GM23338 (cell line): ENCODE measurements around the gene CDON. TPM values are rescaled to one million over a fixed set of nuclear protein-coding genes. Genes with fewer than 3 reads are reported as not detected.
A peak's percentile ranks its signal among the peaks of the same experiment; 100 is the strongest.

Experiments used
- ATAC-seq: fragments of 200-7000 bp; cut with Tn5 transposase; 3 replicates; pipeline ENCODE4 v1.9.1; 2020
- DNase-seq: peaks from one replicate; pipeline ENCODE4 v3.0.0-alpha.2; 2015; ENCODE audit warnings: low spot score
- H2AFZ ChIP-seq: fragments of 200-600 bp; sonication (generic); 2 replicates; pipeline ENCODE4 v1.8.0; 2016; ENCODE audit warnings: antibody characterized with exemption, mild to moderate bottlenecking, moderate library complexity
- H3F3A ChIP-seq: fragments of 200-600 bp; sonication (generic); replicated peaks from 2 replicates; pipeline ENCODE4 v1.8.0; 2017; ENCODE audit warnings: antibody characterized with exemption, mixed run types, low read depth
- H3K27ac ChIP-seq: fragments of 200-600 bp; sonication (generic); 2 replicates; pipeline ENCODE4 v1.6.1; 2016; ENCODE audit warnings: low read depth
- H3K27me3 ChIP-seq: fragments of 200-600 bp; sonication (generic); 2 replicates; pipeline ENCODE4 v1.8.0; 2016; ENCODE audit warnings: mild to moderate bottlenecking, mixed run types, moderate library complexity; ENCODE audit not compliant: insufficient read depth
- H3K36me3 ChIP-seq: fragments of 200-600 bp; sonication (generic); 2 replicates; pipeline ENCODE4 v1.8.0; 2016; ENCODE audit warnings: mild to moderate bottlenecking; ENCODE audit not compliant: insufficient read depth
- H3K4me1 ChIP-seq: fragments of 200-600 bp; sonication (generic); 2 replicates; pipeline ENCODE4 v1.8.0; 2016; ENCODE audit warnings: mild to moderate bottlenecking, moderate library complexity; ENCODE audit not compliant: insufficient read depth
- H3K4me2 ChIP-seq: fragments of 200-600 bp; sonication (generic); 2 replicates; pipeline ENCODE4 v1.7.1; 2017; ENCODE audit warnings: mixed run types
- H3K4me3 ChIP-seq: fragments of 200-600 bp; sonication (generic); 2 replicates; pipeline ENCODE4 v1.6.1; 2016; ENCODE audit warnings: mixed run types
- H3K79me2 ChIP-seq: fragments of 200-600 bp; sonication (generic); replicated peaks from 2 replicates; pipeline ENCODE4 v1.8.0; 2017; ENCODE audit warnings: mild to moderate bottlenecking; ENCODE audit not compliant: insufficient read depth
- H3K9me2 ChIP-seq: fragments of 200-600 bp; sonication (generic); 2 replicates; pipeline ENCODE4 v1.8.0; 2017; ENCODE audit not compliant: insufficient read depth
- H4K20me1 ChIP-seq: fragments of 200-600 bp; sonication (generic); replicated peaks from 2 replicates; pipeline ENCODE4 v1.8.0; 2017; ENCODE audit warnings: mild to moderate bottlenecking; ENCODE audit not compliant: insufficient read depth
- H3K27ac Mint-ChIP-seq: 2 replicates; pipeline ENCODE4 v1.8.0; 2020; ENCODE audit warnings: inconsistent platforms, mild to moderate bottlenecking, moderate library complexity, mixed read lengths
- H3K27me3 Mint-ChIP-seq: 3 replicates; pipeline ENCODE4 v1.8.0; 2022; ENCODE audit warnings: low read depth, mild to moderate bottlenecking, moderate library complexity, mixed read lengths, inconsistent platforms; ENCODE audit not compliant: insufficient read depth, poor library complexity
- H3K36me3 Mint-ChIP-seq: 3 replicates; pipeline ENCODE4 v1.8.0; 2021; ENCODE audit warnings: low read depth, mild to moderate bottlenecking, inconsistent platforms, moderate library complexity, mixed read lengths
- H3K4me1 Mint-ChIP-seq: 3 replicates; pipeline ENCODE4 v1.8.0; 2020; ENCODE audit warnings: mild to moderate bottlenecking, inconsistent platforms, mixed read lengths
- H3K4me3 Mint-ChIP-seq: 3 replicates; pipeline ENCODE4 v1.8.0; 2021; ENCODE audit warnings: moderate library complexity, mild to moderate bottlenecking, inconsistent platforms, mixed read lengths
- H3K9me3 Mint-ChIP-seq: 3 replicates; pipeline ENCODE4 v1.8.0; 2020; ENCODE audit warnings: moderate library complexity, mild to moderate bottlenecking, inconsistent platforms, mixed read lengths
- EZH2 ChIP-seq: fragments of 200-600 bp; sonication (generic); IDR thresholded peaks from one replicate; pipeline ENCODE4 v1.8.0; 2017; ENCODE audit warnings: antibody characterized with exemption, mild to moderate bottlenecking, low read depth; ENCODE audit not compliant: unreplicated experiment
- NANOG ChIP-seq: IDR thresholded peaks from 2 replicates; pipeline ENCODE4 v1.6.1; 2016; ENCODE audit warnings: antibody characterized with exemption, borderline replicate concordance
- POLR2AphosphoS5 ChIP-seq: IDR thresholded peaks from 2 replicates; pipeline ENCODE4 v1.6.1; 2016; ENCODE audit warnings: antibody characterized with exemption, low read depth
- STAT1 ChIP-seq: IDR thresholded peaks from one replicate; pipeline ENCODE4 v1.6.1; 2016; ENCODE audit warnings: antibody characterized with exemption; ENCODE audit not compliant: unreplicated experiment
- ZNF331 ChIP-seq: fragments of 250-450 bp; sonication (Bioruptor Pico); IDR thresholded peaks from 2 replicates; pipeline ENCODE4 v1.5.0; 2020; ENCODE audit warnings: low read depth, mild to moderate bottlenecking, moderate library complexity
- polyA plus RNA-seq: library from polyadenylated mRNA; unstranded; fragments of >200 nt; fragmentation: Nextera tagmentation; extraction: Ambion mirVana; gene quantifications from 2 replicates; pipeline ENCODE4 v1.2.1, GENCODE V29; 2016
- total RNA-seq: library from RNA; depleted of rRNA; stranded (reverse); fragments of >200 nt; shearing (Covaris generic); gene quantifications from 2 replicates; pipeline ENCODE4 v1.2.3, GENCODE V29; 2014
- TF ChIP-seq, protein P1 (sequence below), 2 experiments: fragments of 200-600 bp in 1 of 2; sonication (generic) in 1 of 2; conservative IDR thresholded peaks; 2 replicates each; pipeline versions ENCODE4 v1.5.1 to v1.6.1; 2016 to 2017; ENCODE audit warnings: antibody characterized with exemption in 2 of 2, low read depth in 2 of 2, mild to moderate bottlenecking in 2 of 2, moderate library complexity in 1 of 2

The CDON gene
- total and polyA plus RNA-seq, 2 experiments from 2014 or later, result 4.1 to 35.5 TPM

DNA sequence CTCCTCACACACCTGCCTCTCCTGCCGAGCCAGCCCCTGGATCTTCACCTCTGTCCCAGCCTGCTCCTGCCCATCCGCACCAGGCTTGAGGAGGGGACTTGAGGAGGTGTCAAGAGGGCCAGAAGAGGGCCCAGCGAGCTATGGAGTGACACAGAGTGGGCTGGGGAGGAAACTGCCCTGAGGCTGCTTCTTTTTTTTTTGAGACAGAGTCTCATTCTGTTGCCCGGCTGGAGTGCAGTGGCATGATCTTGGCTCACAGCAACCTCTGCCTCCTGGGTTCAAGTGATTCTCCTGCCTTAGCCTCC is 21.9 kb upstream of the CDON start:
- H3K27me3 Mint-ChIP-seq, result peaks cover 16% of the 10 kb centered on the region
- DNase-seq (no peak), ATAC-seq (no peak)
- H3K9me3 Mint-ChIP-seq, result no peaks in the 10 kb centered on the region
- peaks cover 56% of the 10 kb centered on the region for H3K4me1 ChIP-seq
- no peaks in the 10 kb centered on the region for H3K9me2 ChIP-seq
- no peaks in the 10 kb centered on the region for H4K20me1 ChIP-seq
- H2AFZ ChIP-seq, result peak overlapping the region; percentile 97
- no peaks in the 10 kb centered on the region for H3K27me3 ChIP-seq
- TF ChIP-seq NANOG (no peak), STAT1 (no peak), EZH2 (no peak)
- TF ChIP-seq, protein P1, sequence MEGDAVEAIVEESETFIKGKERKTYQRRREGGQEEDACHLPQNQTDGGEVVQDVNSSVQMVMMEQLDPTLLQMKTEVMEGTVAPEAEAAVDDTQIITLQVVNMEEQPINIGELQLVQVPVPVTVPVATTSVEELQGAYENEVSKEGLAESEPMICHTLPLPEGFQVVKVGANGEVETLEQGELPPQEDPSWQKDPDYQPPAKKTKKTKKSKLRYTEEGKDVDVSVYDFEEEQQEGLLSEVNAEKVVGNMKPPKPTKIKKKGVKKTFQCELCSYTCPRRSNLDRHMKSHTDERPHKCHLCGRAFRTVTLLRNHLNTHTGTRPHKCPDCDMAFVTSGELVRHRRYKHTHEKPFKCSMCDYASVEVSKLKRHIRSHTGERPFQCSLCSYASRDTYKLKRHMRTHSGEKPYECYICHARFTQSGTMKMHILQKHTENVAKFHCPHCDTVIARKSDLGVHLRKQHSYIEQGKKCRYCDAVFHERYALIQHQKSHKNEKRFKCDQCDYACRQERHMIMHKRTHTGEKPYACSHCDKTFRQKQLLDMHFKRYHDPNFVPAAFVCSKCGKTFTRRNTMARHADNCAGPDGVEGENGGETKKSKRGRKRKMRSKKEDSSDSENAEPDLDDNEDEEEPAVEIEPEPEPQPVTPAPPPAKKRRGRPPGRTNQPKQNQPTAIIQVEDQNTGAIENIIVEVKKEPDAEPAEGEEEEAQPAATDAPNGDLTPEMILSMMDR (conservative IDR thresholded peaks at IDR 0.05; ENCODE audit: low read depth in 2 of 2), result peak in 1 of 2 experiments; percentile 33; a peak in 2 of 4 replicates
- H3K4me1 Mint-ChIP-seq, result peaks cover 50% of the 10 kb centered on the region
- peaks cover 2% of the 10 kb centered on the region; the same call in 1 of the 2 replicates for H3F3A ChIP-seq
- no peak overlapping the region for H3K4me2 ChIP-seq
- no peak overlapping the region for H3K27ac ChIP-seq
- H3K4me3 Mint-ChIP-seq, result no peak overlapping the region
- no peaks in the 10 kb centered on the region for H3K36me3 Mint-ChIP-seq
- H3K4me3 ChIP-seq, result no peak overlapping the region
- H3K36me3 ChIP-seq, result no peaks in the 10 kb centered on the region
- no peaks in the 10 kb centered on the region for H3K79me2 ChIP-seq
- H3K27ac Mint-ChIP-seq, result no peak overlapping the region

DNA sequence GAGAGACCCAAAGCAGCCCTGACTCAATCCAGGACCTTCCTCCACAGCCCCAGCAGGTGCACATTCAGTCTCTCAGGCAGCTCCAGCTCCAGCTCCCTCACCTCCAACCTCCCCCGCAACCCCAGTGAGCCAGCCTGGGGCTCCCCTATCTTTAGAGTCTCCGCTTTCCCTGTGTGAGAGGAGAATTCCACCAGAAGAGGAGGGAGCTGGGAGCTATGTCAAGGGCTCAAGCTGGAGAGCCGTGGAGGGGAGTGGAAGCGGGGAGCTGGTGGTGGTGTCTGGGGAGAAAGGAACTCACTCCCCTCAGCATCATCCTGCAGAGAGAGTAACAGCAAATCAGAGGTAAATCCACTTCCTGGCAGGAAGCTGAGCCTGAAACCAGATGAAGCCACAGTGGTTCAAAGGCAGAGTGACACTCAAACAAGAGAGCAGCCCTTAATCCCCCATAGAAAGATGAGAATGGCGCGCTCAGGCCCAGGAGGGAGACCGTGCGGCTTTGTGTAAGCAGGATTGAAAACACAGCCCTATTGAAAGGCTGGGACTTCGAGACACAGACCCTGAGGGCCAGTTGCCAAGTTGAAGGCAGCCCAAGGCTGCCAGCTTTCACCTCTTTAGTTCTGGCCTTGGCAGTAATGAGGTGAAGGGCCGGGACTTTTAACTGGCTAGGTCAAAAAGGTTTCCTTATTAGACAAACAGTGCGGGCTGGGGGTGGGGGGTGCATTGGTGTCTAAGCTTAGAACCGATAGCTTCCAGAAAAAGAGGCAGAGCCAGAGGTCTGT is 21.4 kb upstream of the CDON start:
- H3K4me3 ChIP-seq, result no peak overlapping the region
- no peaks in the 10 kb centered on the region for H3K27me3 ChIP-seq
- no peak overlapping the region for H3K4me3 Mint-ChIP-seq
- H3K27ac ChIP-seq, result no peak overlapping the region
- ATAC-seq (peak; percentile 8), DNase-seq (no peak)
- no peaks in the 10 kb centered on the region for H3K79me2 ChIP-seq
- H3K36me3 ChIP-seq, result no peaks in the 10 kb centered on the region
- H2AFZ ChIP-seq, result peak overlapping the region; percentile 97
- H3K4me1 Mint-ChIP-seq, result peaks cover 52% of the 10 kb centered on the region
- peaks cover 16% of the 10 kb centered on the region for H3K27me3 Mint-ChIP-seq
- H3K9me2 ChIP-seq, result no peaks in the 10 kb centered on the region
- no peaks in the 10 kb centered on the region for H3K36me3 Mint-ChIP-seq
- no peaks in the 10 kb centered on the region for H4K20me1 ChIP-seq
- H3K9me3 Mint-ChIP-seq, result no peaks in the 10 kb centered on the region
- peaks cover 2% of the 10 kb centered on the region; the same call in 1 of the 2 replicates for H3F3A ChIP-seq
- H3K27ac Mint-ChIP-seq, result no peak overlapping the region
- TF ChIP-seq ZNF331 (no peak), POLR2AphosphoS5 (no peak)
- TF ChIP-seq, protein P1 (conservative IDR thresholded peaks at IDR 0.05; ENCODE audit: low read depth in 2 of 2), result no peak
- H3K4me2 ChIP-seq, result peak overlapping the region; percentile 69
- H3K4me1 ChIP-seq, result peaks cover 53% of the 10 kb centered on the region
